Measurements from ENCODE around the gene RPA1. TPM values are rescaled to one million over a fixed set of nuclear protein-coding genes. Genes with fewer than 3 reads are reported as not detected.
A peak's percentile ranks its signal among the peaks of the same experiment; 100 is the strongest.

The RPA1 gene
- total RNA-seq, 1 experiment from 2014 or later, result 60.3 TPM

- Mint-ChIP-seq H3K4me3 (ENCODE audit: unreplicated experiment) (no peak overlapping the region), H3K9me3 (ENCODE audit: unreplicated experiment) (no peaks in the 10 kb centered on the region), H3K4me1 (ENCODE audit: insufficient read depth, unreplicated experiment) (no peaks in the 10 kb centered on the region), H3K36me3 (ENCODE audit: insufficient read depth, unreplicated experiment) (peaks cover 31% of the 10 kb centered on the region), H3K27me3 (ENCODE audit: insufficient read depth, unreplicated experiment) (no peaks in the 10 kb centered on the region), H3K27ac (ENCODE audit: low read depth, unreplicated experiment) (no peak overlapping the region)
- DNase-seq (ENCODE audit: unreplicated experiment), result no peak
- CTCF ChIA-PET, result interaction anchor here (0.6 to 0.7 kb wide), 3 partner anchors 45 to 215 kb away, joined by 3 read pairs; no protein-coding TSS in a partner anchor
- no TSS peak for BruUV-seq (replicated peaks)
- intact Hi-C loops (cut with micrococcal nuclease), result no loop called here
- no peak for TF ChIP-seq CTCF (IDR thresholded peaks at IDR 0.05; ENCODE audit: unreplicated experiment)
- POLR2A ChIA-PET, result interaction anchor here (0.7 to 1.5 kb wide), 2 partner anchors 8 to 16 kb away, joined by 3 to 6 read pairs; no protein-coding TSS in a partner anchor
Measured at GRCh38 chr17:1810450-1811103, 19.2 kb upstream of the RPA1 start.

DNA sequence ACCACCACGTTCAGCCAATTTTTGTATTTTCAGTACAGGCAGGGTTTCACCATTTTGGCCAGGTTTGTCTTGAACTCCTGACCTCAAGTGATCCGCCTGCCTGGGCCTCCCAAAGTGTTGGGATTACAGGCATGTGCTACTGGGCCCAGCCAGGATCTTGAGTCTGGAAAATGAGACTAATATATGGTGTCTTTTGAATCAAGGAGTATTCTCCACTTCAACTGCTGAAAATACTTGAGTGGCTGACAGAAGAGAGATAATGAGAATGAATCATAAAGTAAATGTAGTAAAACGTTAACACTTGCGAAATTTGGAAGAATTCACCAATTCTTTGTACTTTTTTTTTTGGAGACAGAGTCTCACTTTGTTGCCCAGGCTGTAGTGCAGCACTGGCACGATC lies 16.7 kb upstream of the RPA1 start:
- BruUV-seq (replicated peaks), result no TSS peak
- DNase-seq (ENCODE audit: unreplicated experiment), result peak; percentile 2
- H3K36me3 Mint-ChIP-seq (ENCODE audit: insufficient read depth, unreplicated experiment), result peaks cover 35% of the 10 kb centered on the region
- H3K4me1 Mint-ChIP-seq (ENCODE audit: insufficient read depth, unreplicated experiment), result no peaks in the 10 kb centered on the region
- H3K9me3 Mint-ChIP-seq (ENCODE audit: unreplicated experiment), result no peaks in the 10 kb centered on the region
- no peaks in the 10 kb centered on the region for H3K27me3 Mint-ChIP-seq (ENCODE audit: insufficient read depth, unreplicated experiment)
- POLR2A ChIA-PET, result interaction anchor here (0.7 to 3.3 kb wide), 4 partner anchors 10 to 1083 kb away, joined by 3 to 26 read pairs (median 6); partner anchors contain the start of genes RPA1 and SMYD4
- CTCF ChIA-PET, result no interaction called here
- no peak overlapping the region for H3K27ac Mint-ChIP-seq (ENCODE audit: low read depth, unreplicated experiment)
- TF ChIP-seq CTCF (IDR thresholded peaks at IDR 0.05; ENCODE audit: unreplicated experiment), result no peak
- intact Hi-C loops (cut with micrococcal nuclease), result no loop called here
- H3K4me3 Mint-ChIP-seq (ENCODE audit: unreplicated experiment), result no peak overlapping the region

GRCh38 chr17:1820528-1821252 lies 9.1 kb upstream of the RPA1 start:
- POLR2A ChIA-PET, result interaction anchor here (1.0 kb wide), 1 partner anchor 9 kb away, joined by 4 read pairs; no protein-coding TSS in a partner anchor
- CTCF ChIA-PET, result interaction anchor here (1.2 kb wide), 1 partner anchor 99 kb away, joined by 4 read pairs; no protein-coding TSS in a partner anchor
- no peak overlapping the region for H3K4me3 Mint-ChIP-seq (ENCODE audit: unreplicated experiment)
- H3K9me3 Mint-ChIP-seq (ENCODE audit: unreplicated experiment), result no peaks in the 10 kb centered on the region
- H3K27ac Mint-ChIP-seq (ENCODE audit: low read depth, unreplicated experiment), result no peak overlapping the region
- TF ChIP-seq CTCF (IDR thresholded peaks at IDR 0.05; ENCODE audit: unreplicated experiment), result no peak
- H3K36me3 Mint-ChIP-seq (ENCODE audit: insufficient read depth, unreplicated experiment), result peaks cover 26% of the 10 kb centered on the region
- no peak for DNase-seq (ENCODE audit: unreplicated experiment)
- no TSS peak for BruUV-seq (replicated peaks)
- H3K4me1 Mint-ChIP-seq (ENCODE audit: insufficient read depth, unreplicated experiment), result no peaks in the 10 kb centered on the region
- intact Hi-C loops (cut with micrococcal nuclease), result no loop called here
- H3K27me3 Mint-ChIP-seq (ENCODE audit: insufficient read depth, unreplicated experiment), result no peaks in the 10 kb centered on the region

- ChIA-PET POLR2A (interaction anchor here (0.6 to 3.6 kb wide), 32 partner anchors 8 to 507 kb away, joined by 3 to 39 read pairs (median 5); partner anchors contain the start of genes RILP, RTN4RL1, SERPINF1 and TSR1), CTCF (interaction anchor here (0.5 to 1.3 kb wide), 4 partner anchors 14 to 571 kb away, joined by 3 to 6 read pairs (median 4); no protein-coding TSS in a partner anchor)
- BruUV-seq (replicated peaks), result no TSS peak
- H3K4me1 Mint-ChIP-seq (ENCODE audit: insufficient read depth, unreplicated experiment), result peaks cover 25% of the 10 kb centered on the region
- H3K4me3 Mint-ChIP-seq (ENCODE audit: unreplicated experiment), result peak overlapping the region; percentile 86
- no peak for TF ChIP-seq CTCF (IDR thresholded peaks at IDR 0.05; ENCODE audit: unreplicated experiment)
- H3K36me3 Mint-ChIP-seq (ENCODE audit: insufficient read depth, unreplicated experiment), result peaks cover 49% of the 10 kb centered on the region
- no peaks in the 10 kb centered on the region for H3K9me3 Mint-ChIP-seq (ENCODE audit: unreplicated experiment)
- H3K27ac Mint-ChIP-seq (ENCODE audit: low read depth, unreplicated experiment), result peak overlapping the region; percentile 85
- intact Hi-C loops (cut with micrococcal nuclease), result loop anchor here (2.0 kb wide), 1 partner anchor 112 kb away; no protein-coding TSS in a partner anchor
- no peaks in the 10 kb centered on the region for H3K27me3 Mint-ChIP-seq (ENCODE audit: insufficient read depth, unreplicated experiment)
- DNase-seq (ENCODE audit: unreplicated experiment), result peak; percentile 22
Measured at GRCh38 chr17:1829216-1829591, 601 bp upstream of the RPA1 start.
